Breast epithelium (tissue), 4 donors: ENCODE measurements around the gene AQP11. TPM values are rescaled to one million over a fixed set of nuclear protein-coding genes. Genes with fewer than 3 reads are reported as not detected.

Source experiments
- DNase-seq, 2 donors: peaks; one replicate each; pipeline ENCODE4 v3.0.0-alpha.2; 2019; ENCODE audit warnings: low spot score in 2 of 2
- H3K27ac ChIP-seq, 2 donors: fragments of 200-600 bp; sonication (generic) in 1 of 2; one replicate each; pipeline ENCODE4 v1.5.1; 2016 to 2019; ENCODE audit warnings: mild to moderate bottlenecking in 1 of 2
- H3K27me3 ChIP-seq, 2 donors: fragments of 200-600 bp; sonication (generic) in 1 of 2; one replicate each; pipeline versions ENCODE4 v1.5.1 to v1.6.0; 2017 to 2019; ENCODE audit warnings: control low read depth in 1 of 2, mild to moderate bottlenecking in 1 of 2
- H3K36me3 ChIP-seq: fragments of 200-600 bp; one replicate; pipeline ENCODE4 v1.5.1; 2019
- H3K4me1 ChIP-seq, 2 donors: fragments of 200-600 bp; sonication (generic); one replicate each; pipeline ENCODE4 v1.5.1; 2016 to 2019; ENCODE audit warnings: control low read depth in 1 of 2
- H3K4me3 ChIP-seq, 3 donors: fragments of 200-600 bp; sonication (generic); 1 replicate in 2 of 3; 2 replicates in 1 of 3; pipeline ENCODE4 v1.5.1; 2016 to 2019; ENCODE audit warnings: mild to moderate bottlenecking in 3 of 3, moderate library complexity in 2 of 3
- H3K9me3 ChIP-seq, 2 donors: fragments of 200-600 bp; sonication (generic) in 1 of 2; one replicate each; pipeline ENCODE4 v1.5.1; 2016 to 2019; ENCODE audit warnings: control low read depth in 1 of 2
- CTCF ChIP-seq, 3 donors: fragments of 450-650 bp; IDR thresholded peaks; one replicate each; pipeline ENCODE4 v1.5.1; 2016 to 2017; ENCODE audit warnings: antibody characterized with exemption in 3 of 3, mild to moderate bottlenecking in 3 of 3, moderate library complexity in 3 of 3
- POLR2A ChIP-seq: fragments of 450-650 bp; IDR thresholded peaks from one replicate; pipeline ENCODE4 v1.6.1; 2016; ENCODE audit warnings: antibody characterized with exemption, mild to moderate bottlenecking, moderate library complexity
- POLR2AphosphoS5 ChIP-seq, 3 donors: sonication (generic); formaldehyde crosslinking; IDR thresholded peaks; one replicate each; pipeline ENCODE4 v1.6.1; 2017; ENCODE audit warnings: antibody characterized with exemption in 3 of 3
- intact Hi-C: fragments of 100-400 bp; cut with DNase I; formaldehyde crosslinking; loops from one replicate; pipeline ENCODE4 v1.15.1; 2023; ENCODE audit warnings: low total_unique reads
- total RNA-seq, 3 donors: library from RNA; depleted of rRNA; stranded (reverse); fragments of >200 nt; gene quantifications; one replicate each; pipeline ENCODE4 v1.1.0, GENCODE V29; 2016

AQP11 gene, protein sequence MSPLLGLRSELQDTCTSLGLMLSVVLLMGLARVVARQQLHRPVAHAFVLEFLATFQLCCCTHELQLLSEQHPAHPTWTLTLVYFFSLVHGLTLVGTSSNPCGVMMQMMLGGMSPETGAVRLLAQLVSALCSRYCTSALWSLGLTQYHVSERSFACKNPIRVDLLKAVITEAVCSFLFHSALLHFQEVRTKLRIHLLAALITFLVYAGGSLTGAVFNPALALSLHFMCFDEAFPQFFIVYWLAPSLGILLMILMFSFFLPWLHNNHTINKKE
- total RNA-seq = 1 to 10 TPM in 2 of 3 donors, under 1 TPM in 1; 0.66 to 1.8 (median 1.6) TPM

- TF ChIP-seq POLR2AphosphoS5 (IDR thresholded peaks at IDR 0.05) = no peak
- no peak for TF ChIP-seq CTCF (IDR thresholded peaks at IDR 0.05)
- no peak for TF ChIP-seq POLR2A
- Histone ChIP-seq H3K4me3 (peak within 1 kb of the TSS; percentile 59 to 78 (median 75)), H3K4me1 (no peaks in the 10 kb centered on the region), H3K27ac (peak within 1 kb of the TSS; percentile 77 to 80), H3K27me3 (no peaks in the 10 kb centered on the region), H3K36me3 (no peaks in the 10 kb centered on the region), H3K9me3 (no peaks in the 10 kb centered on the region)
- intact Hi-C loops = no loop called here
- DNase-seq = peak; percentile 63 to 80
These were observed at the start of gene AQP11 for GRCh38 chr11:77589521-77590193. AQP11 (plus strand) TSS chr11:77589953; CDS start chr11:77589993, 40 bp downstream.

DNA sequence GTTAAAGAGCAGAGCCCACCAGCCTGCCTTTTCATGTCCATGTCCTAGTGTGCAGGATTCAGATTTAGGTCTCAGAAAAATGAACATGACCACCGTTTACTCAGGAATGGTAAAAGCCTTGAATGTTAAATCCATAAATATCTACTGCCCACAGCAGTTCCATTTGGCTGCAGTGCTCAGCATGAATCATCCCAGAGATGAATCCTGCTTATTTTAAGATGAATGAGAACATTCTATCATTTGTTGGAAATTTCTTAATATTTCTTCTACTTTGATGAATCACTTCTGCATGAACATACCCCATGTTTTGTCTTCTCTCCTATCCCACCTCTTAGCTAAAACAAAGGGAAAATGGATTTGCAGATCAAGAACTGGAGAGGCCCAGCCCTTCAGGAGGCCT is 47.5 kb upstream of the AQP11 start:
- no peaks in the 10 kb centered on the region for H3K4me1 ChIP-seq
- no peaks in the 10 kb centered on the region for H3K27me3 ChIP-seq
- H3K9me3 ChIP-seq = no peaks in the 10 kb centered on the region
- no peak overlapping the region for H3K27ac ChIP-seq
- TF ChIP-seq POLR2AphosphoS5 (IDR thresholded peaks at IDR 0.05) = no peak
- TF ChIP-seq POLR2A = no peak
- no peak for TF ChIP-seq CTCF (IDR thresholded peaks at IDR 0.05)
- intact Hi-C loops = loop anchor here (10.0 kb wide), 1 partner anchor 347 kb away; no protein-coding TSS in a partner anchor
- no peaks in the 10 kb centered on the region for H3K36me3 ChIP-seq
- no peak overlapping the region for H3K4me3 ChIP-seq
- no peak for DNase-seq

DNA sequence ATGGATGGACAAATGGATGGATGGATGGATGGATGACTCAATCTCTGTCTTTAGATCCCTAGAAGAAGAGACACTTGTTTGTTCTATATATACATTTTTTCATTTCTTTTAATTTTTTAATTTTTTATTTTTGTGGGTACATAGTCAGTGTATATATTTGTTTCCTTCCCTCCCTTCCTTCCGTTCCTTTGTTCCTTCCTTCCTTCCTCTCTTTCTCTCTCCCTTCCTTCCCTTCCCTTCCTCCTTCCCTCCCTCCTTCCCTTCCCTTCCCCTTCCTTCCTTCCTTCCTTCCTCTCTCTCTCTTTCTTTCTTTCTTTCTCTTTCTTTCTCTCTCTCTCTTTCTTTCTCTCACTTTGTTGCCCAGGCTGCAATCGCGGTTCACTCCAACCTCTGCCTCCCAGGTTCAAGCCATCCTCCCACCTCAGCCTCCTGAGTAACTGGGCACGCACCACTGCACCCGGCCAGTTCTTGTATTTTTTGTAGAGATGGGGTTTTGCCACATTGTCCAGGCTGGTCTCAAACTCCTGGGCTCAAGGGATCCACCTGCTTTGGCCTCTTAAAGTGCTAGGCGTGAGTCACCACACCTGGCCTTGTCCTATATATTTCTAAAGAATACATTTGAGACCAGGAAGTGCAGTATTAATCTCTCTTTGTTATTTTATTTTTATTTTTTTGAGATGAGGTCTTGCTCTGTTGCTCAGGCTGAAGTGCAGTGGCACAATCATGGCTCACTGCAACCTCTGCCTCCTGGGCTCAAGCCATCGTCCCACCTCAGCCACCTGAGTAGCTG is 42.5 kb upstream of the AQP11 start:
- no peak for TF ChIP-seq POLR2A
- no peak for TF ChIP-seq CTCF (IDR thresholded peaks at IDR 0.05)
- TF ChIP-seq POLR2AphosphoS5 (IDR thresholded peaks at IDR 0.05) = no peak
- Histone ChIP-seq H3K4me3 (no peak overlapping the region), H3K9me3 (no peaks in the 10 kb centered on the region), H3K27me3 (no peaks in the 10 kb centered on the region), H3K4me1 (no peaks in the 10 kb centered on the region), H3K27ac (no peak overlapping the region), H3K36me3 (no peaks in the 10 kb centered on the region)
- no peak for DNase-seq
- intact Hi-C loops = loop anchor here (10.0 kb wide), 1 partner anchor 352 kb away; no protein-coding TSS in a partner anchor

GRCh38 chr11:77547863-77548551 is 41.7 kb upstream of the AQP11 start:
- Histone ChIP-seq H3K4me1 (no peaks in the 10 kb centered on the region), H3K9me3 (no peaks in the 10 kb centered on the region), H3K27me3 (no peaks in the 10 kb centered on the region), H3K27ac (no peak overlapping the region), H3K36me3 (no peaks in the 10 kb centered on the region), H3K4me3 (no peak overlapping the region)
- intact Hi-C loops = loop anchor here (10.0 kb wide), 1 partner anchor 353 kb away; no protein-coding TSS in a partner anchor
- no peak for DNase-seq
- TF ChIP-seq POLR2A (no peak), CTCF (IDR thresholded peaks at IDR 0.05) (peak; percentile 7 to 72 (median 69))
